GM23338 (cell line): ENCODE data around the gene TOR2A. TPM values are rescaled to one million over a fixed set of nuclear protein-coding genes. Genes with fewer than 3 reads are reported as not detected.

Experiments used
- ATAC-seq: fragments of 200-7000 bp; cut with Tn5 transposase; 3 replicates; pipeline ENCODE4 v1.9.1; 2020
- DNase-seq: peaks from one replicate; pipeline ENCODE4 v3.0.0-alpha.2; 2015; ENCODE audit warnings: low spot score
- H2AFZ ChIP-seq: fragments of 200-600 bp; sonication (generic); 2 replicates; pipeline ENCODE4 v1.8.0; 2016; ENCODE audit warnings: antibody characterized with exemption, mild to moderate bottlenecking, moderate library complexity
- H3F3A ChIP-seq: fragments of 200-600 bp; sonication (generic); replicated peaks from 2 replicates; pipeline ENCODE4 v1.8.0; 2017; ENCODE audit warnings: antibody characterized with exemption, mixed run types, low read depth
- H3K27ac ChIP-seq: fragments of 200-600 bp; sonication (generic); 2 replicates; pipeline ENCODE4 v1.6.1; 2016; ENCODE audit warnings: low read depth
- H3K27me3 ChIP-seq: fragments of 200-600 bp; sonication (generic); 2 replicates; pipeline ENCODE4 v1.8.0; 2016; ENCODE audit warnings: mild to moderate bottlenecking, mixed run types, moderate library complexity; ENCODE audit not compliant: insufficient read depth
- H3K36me3 ChIP-seq: fragments of 200-600 bp; sonication (generic); 2 replicates; pipeline ENCODE4 v1.8.0; 2016; ENCODE audit warnings: mild to moderate bottlenecking; ENCODE audit not compliant: insufficient read depth
- H3K4me1 ChIP-seq: fragments of 200-600 bp; sonication (generic); 2 replicates; pipeline ENCODE4 v1.8.0; 2016; ENCODE audit warnings: mild to moderate bottlenecking, moderate library complexity; ENCODE audit not compliant: insufficient read depth
- H3K4me2 ChIP-seq: fragments of 200-600 bp; sonication (generic); 2 replicates; pipeline ENCODE4 v1.7.1; 2017; ENCODE audit warnings: mixed run types
- H3K4me3 ChIP-seq: fragments of 200-600 bp; sonication (generic); 2 replicates; pipeline ENCODE4 v1.6.1; 2016; ENCODE audit warnings: mixed run types
- H3K79me2 ChIP-seq: fragments of 200-600 bp; sonication (generic); replicated peaks from 2 replicates; pipeline ENCODE4 v1.8.0; 2017; ENCODE audit warnings: mild to moderate bottlenecking; ENCODE audit not compliant: insufficient read depth
- H3K9me2 ChIP-seq: fragments of 200-600 bp; sonication (generic); 2 replicates; pipeline ENCODE4 v1.8.0; 2017; ENCODE audit not compliant: insufficient read depth
- H4K20me1 ChIP-seq: fragments of 200-600 bp; sonication (generic); replicated peaks from 2 replicates; pipeline ENCODE4 v1.8.0; 2017; ENCODE audit warnings: mild to moderate bottlenecking; ENCODE audit not compliant: insufficient read depth
- H3K27ac Mint-ChIP-seq: 2 replicates; pipeline ENCODE4 v1.8.0; 2020; ENCODE audit warnings: inconsistent platforms, mild to moderate bottlenecking, moderate library complexity, mixed read lengths
- H3K27me3 Mint-ChIP-seq: 3 replicates; pipeline ENCODE4 v1.8.0; 2022; ENCODE audit warnings: low read depth, mild to moderate bottlenecking, moderate library complexity, mixed read lengths, inconsistent platforms; ENCODE audit not compliant: insufficient read depth, poor library complexity
- H3K36me3 Mint-ChIP-seq: 3 replicates; pipeline ENCODE4 v1.8.0; 2021; ENCODE audit warnings: low read depth, mild to moderate bottlenecking, inconsistent platforms, moderate library complexity, mixed read lengths
- H3K4me1 Mint-ChIP-seq: 3 replicates; pipeline ENCODE4 v1.8.0; 2020; ENCODE audit warnings: mild to moderate bottlenecking, inconsistent platforms, mixed read lengths
- H3K4me3 Mint-ChIP-seq: 3 replicates; pipeline ENCODE4 v1.8.0; 2021; ENCODE audit warnings: moderate library complexity, mild to moderate bottlenecking, inconsistent platforms, mixed read lengths
- H3K9me3 Mint-ChIP-seq: 3 replicates; pipeline ENCODE4 v1.8.0; 2020; ENCODE audit warnings: moderate library complexity, mild to moderate bottlenecking, inconsistent platforms, mixed read lengths
- CREB1 ChIP-seq: fragments of 250-450 bp; sonication (Bioruptor Pico); IDR thresholded peaks from 2 replicates; pipeline ENCODE4 v1.5.0; 2020; ENCODE audit warnings: low read depth, mild to moderate bottlenecking, moderate library complexity
- EZH2phosphoT487 ChIP-seq: fragments of 200-600 bp; sonication (generic); IDR thresholded peaks from one replicate; pipeline ENCODE4 v1.8.1; 2018; ENCODE audit warnings: antibody characterized with exemption; ENCODE audit not compliant: unreplicated experiment
- JUNB ChIP-seq: IDR thresholded peaks from one replicate; pipeline ENCODE4 v1.6.1; 2016; ENCODE audit warnings: antibody characterized with exemption; ENCODE audit not compliant: unreplicated experiment
- NANOG ChIP-seq: IDR thresholded peaks from 2 replicates; pipeline ENCODE4 v1.6.1; 2016; ENCODE audit warnings: antibody characterized with exemption, borderline replicate concordance
- POLR2AphosphoS5 ChIP-seq: IDR thresholded peaks from 2 replicates; pipeline ENCODE4 v1.6.1; 2016; ENCODE audit warnings: antibody characterized with exemption, low read depth
- STAT1 ChIP-seq: IDR thresholded peaks from one replicate; pipeline ENCODE4 v1.6.1; 2016; ENCODE audit warnings: antibody characterized with exemption; ENCODE audit not compliant: unreplicated experiment
- ZNF331 ChIP-seq: fragments of 250-450 bp; sonication (Bioruptor Pico); IDR thresholded peaks from 2 replicates; pipeline ENCODE4 v1.5.0; 2020; ENCODE audit warnings: low read depth, mild to moderate bottlenecking, moderate library complexity
- polyA plus RNA-seq: library from polyadenylated mRNA; unstranded; fragments of >200 nt; fragmentation: Nextera tagmentation; extraction: Ambion mirVana; gene quantifications from 2 replicates; pipeline ENCODE4 v1.2.1, GENCODE V29; 2016
- total RNA-seq: library from RNA; depleted of rRNA; stranded (reverse); fragments of >200 nt; shearing (Covaris generic); gene quantifications from 2 replicates; pipeline ENCODE4 v1.2.3, GENCODE V29; 2014
- TF ChIP-seq, protein P1 (sequence below): IDR thresholded peaks from 2 replicates; pipeline ENCODE4 v1.6.1; 2016; ENCODE audit warnings: antibody characterized with exemption
- TF ChIP-seq, protein P2 (sequence below), 2 experiments: fragments of 200-600 bp in 1 of 2; sonication (generic) in 1 of 2; conservative IDR thresholded peaks; 2 replicates each; pipeline versions ENCODE4 v1.5.1 to v1.6.1; 2016 to 2017; ENCODE audit warnings: antibody characterized with exemption in 2 of 2, low read depth in 2 of 2, mild to moderate bottlenecking in 2 of 2, moderate library complexity in 1 of 2
- TF ChIP-seq, protein P3 (sequence below): IDR thresholded peaks from one replicate; pipeline ENCODE4 v1.6.1; 2018; ENCODE audit warnings: antibody characterized with exemption; ENCODE audit not compliant: unreplicated experiment
- TF ChIP-seq, protein P4 (sequence below): fragments of 250-450 bp; sonication (Bioruptor Pico); IDR thresholded peaks from 2 replicates; pipeline ENCODE4 v1.5.0; 2020; ENCODE audit warnings: mild to moderate bottlenecking, moderate library complexity

TOR2A gene
- total and polyA plus RNA-seq, 2 experiments from 2014 or later = 14.4 to 23.5 TPM

DNA sequence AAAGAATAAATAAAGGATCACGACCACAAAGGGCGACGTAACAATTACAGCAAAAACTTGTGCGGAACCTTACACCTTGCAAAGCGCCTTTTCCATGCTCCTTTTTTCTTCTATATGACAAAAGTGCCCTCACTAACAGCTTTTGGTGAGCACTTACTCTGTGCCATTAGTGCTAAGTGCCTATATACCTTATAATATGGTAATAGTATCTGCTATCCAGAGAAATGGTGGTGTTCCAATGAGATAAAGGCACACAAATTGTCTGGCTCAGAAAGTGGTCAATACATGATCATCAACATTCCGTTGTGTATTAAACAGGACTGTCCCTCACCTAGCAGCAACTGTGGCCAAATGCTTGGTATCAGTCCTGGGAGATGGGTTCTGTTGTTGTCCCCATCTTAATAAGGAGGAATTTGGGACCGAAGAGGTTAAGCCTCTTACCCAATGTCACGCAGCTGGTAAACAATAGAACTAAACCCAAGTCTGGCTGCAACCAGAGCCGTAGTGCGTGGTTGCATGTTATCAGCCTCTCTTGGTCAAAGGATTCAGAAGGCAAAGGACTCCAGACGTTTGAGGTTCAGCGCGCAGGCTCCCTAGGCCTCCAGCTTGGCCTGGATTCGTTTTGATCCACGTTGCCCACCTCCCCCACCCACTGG is 564 bp upstream of the TOR2A start (continued):
- TF ChIP-seq ZNF331 (CRISPR knock-in tag) = no peak
- TF ChIP-seq JUNB = no peak
- TF ChIP-seq CREB1 (CRISPR knock-in tag) = no peak
- TF ChIP-seq, protein P1, sequence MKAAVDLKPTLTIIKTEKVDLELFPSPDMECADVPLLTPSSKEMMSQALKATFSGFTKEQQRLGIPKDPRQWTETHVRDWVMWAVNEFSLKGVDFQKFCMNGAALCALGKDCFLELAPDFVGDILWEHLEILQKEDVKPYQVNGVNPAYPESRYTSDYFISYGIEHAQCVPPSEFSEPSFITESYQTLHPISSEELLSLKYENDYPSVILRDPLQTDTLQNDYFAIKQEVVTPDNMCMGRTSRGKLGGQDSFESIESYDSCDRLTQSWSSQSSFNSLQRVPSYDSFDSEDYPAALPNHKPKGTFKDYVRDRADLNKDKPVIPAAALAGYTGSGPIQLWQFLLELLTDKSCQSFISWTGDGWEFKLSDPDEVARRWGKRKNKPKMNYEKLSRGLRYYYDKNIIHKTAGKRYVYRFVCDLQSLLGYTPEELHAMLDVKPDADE = no peak
- TF ChIP-seq STAT1 = no peak

DNA sequence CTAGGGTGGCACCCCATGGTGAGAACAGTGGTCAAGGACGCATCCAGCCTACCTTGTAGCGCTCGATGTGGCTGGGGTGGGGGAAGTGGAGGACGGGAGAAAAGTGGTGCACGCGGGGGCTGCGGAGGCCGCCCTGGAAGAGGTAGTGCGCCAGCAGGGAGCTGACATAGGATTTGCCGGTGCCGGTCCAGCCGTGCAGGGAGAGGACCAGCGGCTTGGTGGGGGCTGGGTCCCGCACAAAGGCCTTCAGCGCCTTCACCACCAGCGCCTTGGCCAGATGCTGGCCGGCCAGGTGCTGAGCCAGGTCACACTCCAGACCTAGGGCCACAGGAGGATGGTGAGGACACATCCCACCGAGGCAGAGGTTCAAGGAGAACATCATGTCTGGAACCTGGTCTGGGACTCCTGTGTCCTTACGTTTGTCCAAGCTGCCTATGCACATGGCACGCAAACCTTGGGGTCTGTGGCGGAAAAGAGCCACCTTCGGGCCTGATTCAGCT is 797 bp downstream of the TOR2A start:
- H3K4me3 Mint-ChIP-seq = peak overlapping the region; percentile 81; the same call in 2 of the 3 replicates
- peaks cover 11% of the 10 kb centered on the region for H3K4me1 Mint-ChIP-seq
- ATAC-seq (peak; percentile 29), DNase-seq (no peak)
- Histone ChIP-seq H3K27ac (no peak overlapping the region), H3K36me3 (no peaks in the 10 kb centered on the region), H4K20me1 (no peaks in the 10 kb centered on the region), H3F3A (no peaks in the 10 kb centered on the region), H3K4me1 (peaks cover 9% of the 10 kb centered on the region; the same call in 1 of the 2 replicates), H3K79me2 (no peaks in the 10 kb centered on the region), H3K9me2 (no peaks in the 10 kb centered on the region), H3K4me2 (peak overlapping the region; percentile 91), H3K27me3 (no peaks in the 10 kb centered on the region), H3K4me3 (peak overlapping the region; percentile 91), H2AFZ (peak overlapping the region; percentile 95; the same call in 1 of the 2 replicates)
- H3K9me3 Mint-ChIP-seq = no peaks in the 10 kb centered on the region; the same call in 2 of the 3 replicates
- H3K27me3 Mint-ChIP-seq = peaks cover 15% of the 10 kb centered on the region
- H3K27ac Mint-ChIP-seq = no peak overlapping the region
- H3K36me3 Mint-ChIP-seq = no peaks in the 10 kb centered on the region
- TF ChIP-seq JUNB (no peak), ZNF331 (CRISPR knock-in tag) (no peak), CREB1 (CRISPR knock-in tag) (0 out of 2 replicates have a peak, but pooled peaks have one; percentile 10), EZH2phosphoT487 (no peak), POLR2AphosphoS5 (no peak), NANOG (no peak)
- TF ChIP-seq, protein P2, sequence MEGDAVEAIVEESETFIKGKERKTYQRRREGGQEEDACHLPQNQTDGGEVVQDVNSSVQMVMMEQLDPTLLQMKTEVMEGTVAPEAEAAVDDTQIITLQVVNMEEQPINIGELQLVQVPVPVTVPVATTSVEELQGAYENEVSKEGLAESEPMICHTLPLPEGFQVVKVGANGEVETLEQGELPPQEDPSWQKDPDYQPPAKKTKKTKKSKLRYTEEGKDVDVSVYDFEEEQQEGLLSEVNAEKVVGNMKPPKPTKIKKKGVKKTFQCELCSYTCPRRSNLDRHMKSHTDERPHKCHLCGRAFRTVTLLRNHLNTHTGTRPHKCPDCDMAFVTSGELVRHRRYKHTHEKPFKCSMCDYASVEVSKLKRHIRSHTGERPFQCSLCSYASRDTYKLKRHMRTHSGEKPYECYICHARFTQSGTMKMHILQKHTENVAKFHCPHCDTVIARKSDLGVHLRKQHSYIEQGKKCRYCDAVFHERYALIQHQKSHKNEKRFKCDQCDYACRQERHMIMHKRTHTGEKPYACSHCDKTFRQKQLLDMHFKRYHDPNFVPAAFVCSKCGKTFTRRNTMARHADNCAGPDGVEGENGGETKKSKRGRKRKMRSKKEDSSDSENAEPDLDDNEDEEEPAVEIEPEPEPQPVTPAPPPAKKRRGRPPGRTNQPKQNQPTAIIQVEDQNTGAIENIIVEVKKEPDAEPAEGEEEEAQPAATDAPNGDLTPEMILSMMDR (conservative IDR thresholded peaks at IDR 0.05; ENCODE audit: low read depth in 2 of 2) = peak in 1 of 2 experiments; percentile 98; a peak in 1 of 4 replicates
- TF ChIP-seq, protein P3, sequence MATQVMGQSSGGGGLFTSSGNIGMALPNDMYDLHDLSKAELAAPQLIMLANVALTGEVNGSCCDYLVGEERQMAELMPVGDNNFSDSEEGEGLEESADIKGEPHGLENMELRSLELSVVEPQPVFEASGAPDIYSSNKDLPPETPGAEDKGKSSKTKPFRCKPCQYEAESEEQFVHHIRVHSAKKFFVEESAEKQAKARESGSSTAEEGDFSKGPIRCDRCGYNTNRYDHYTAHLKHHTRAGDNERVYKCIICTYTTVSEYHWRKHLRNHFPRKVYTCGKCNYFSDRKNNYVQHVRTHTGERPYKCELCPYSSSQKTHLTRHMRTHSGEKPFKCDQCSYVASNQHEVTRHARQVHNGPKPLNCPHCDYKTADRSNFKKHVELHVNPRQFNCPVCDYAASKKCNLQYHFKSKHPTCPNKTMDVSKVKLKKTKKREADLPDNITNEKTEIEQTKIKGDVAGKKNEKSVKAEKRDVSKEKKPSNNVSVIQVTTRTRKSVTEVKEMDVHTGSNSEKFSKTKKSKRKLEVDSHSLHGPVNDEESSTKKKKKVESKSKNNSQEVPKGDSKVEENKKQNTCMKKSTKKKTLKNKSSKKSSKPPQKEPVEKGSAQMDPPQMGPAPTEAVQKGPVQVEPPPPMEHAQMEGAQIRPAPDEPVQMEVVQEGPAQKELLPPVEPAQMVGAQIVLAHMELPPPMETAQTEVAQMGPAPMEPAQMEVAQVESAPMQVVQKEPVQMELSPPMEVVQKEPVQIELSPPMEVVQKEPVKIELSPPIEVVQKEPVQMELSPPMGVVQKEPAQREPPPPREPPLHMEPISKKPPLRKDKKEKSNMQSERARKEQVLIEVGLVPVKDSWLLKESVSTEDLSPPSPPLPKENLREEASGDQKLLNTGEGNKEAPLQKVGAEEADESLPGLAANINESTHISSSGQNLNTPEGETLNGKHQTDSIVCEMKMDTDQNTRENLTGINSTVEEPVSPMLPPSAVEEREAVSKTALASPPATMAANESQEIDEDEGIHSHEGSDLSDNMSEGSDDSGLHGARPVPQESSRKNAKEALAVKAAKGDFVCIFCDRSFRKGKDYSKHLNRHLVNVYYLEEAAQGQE = no peak
- TF ChIP-seq, protein P4, sequence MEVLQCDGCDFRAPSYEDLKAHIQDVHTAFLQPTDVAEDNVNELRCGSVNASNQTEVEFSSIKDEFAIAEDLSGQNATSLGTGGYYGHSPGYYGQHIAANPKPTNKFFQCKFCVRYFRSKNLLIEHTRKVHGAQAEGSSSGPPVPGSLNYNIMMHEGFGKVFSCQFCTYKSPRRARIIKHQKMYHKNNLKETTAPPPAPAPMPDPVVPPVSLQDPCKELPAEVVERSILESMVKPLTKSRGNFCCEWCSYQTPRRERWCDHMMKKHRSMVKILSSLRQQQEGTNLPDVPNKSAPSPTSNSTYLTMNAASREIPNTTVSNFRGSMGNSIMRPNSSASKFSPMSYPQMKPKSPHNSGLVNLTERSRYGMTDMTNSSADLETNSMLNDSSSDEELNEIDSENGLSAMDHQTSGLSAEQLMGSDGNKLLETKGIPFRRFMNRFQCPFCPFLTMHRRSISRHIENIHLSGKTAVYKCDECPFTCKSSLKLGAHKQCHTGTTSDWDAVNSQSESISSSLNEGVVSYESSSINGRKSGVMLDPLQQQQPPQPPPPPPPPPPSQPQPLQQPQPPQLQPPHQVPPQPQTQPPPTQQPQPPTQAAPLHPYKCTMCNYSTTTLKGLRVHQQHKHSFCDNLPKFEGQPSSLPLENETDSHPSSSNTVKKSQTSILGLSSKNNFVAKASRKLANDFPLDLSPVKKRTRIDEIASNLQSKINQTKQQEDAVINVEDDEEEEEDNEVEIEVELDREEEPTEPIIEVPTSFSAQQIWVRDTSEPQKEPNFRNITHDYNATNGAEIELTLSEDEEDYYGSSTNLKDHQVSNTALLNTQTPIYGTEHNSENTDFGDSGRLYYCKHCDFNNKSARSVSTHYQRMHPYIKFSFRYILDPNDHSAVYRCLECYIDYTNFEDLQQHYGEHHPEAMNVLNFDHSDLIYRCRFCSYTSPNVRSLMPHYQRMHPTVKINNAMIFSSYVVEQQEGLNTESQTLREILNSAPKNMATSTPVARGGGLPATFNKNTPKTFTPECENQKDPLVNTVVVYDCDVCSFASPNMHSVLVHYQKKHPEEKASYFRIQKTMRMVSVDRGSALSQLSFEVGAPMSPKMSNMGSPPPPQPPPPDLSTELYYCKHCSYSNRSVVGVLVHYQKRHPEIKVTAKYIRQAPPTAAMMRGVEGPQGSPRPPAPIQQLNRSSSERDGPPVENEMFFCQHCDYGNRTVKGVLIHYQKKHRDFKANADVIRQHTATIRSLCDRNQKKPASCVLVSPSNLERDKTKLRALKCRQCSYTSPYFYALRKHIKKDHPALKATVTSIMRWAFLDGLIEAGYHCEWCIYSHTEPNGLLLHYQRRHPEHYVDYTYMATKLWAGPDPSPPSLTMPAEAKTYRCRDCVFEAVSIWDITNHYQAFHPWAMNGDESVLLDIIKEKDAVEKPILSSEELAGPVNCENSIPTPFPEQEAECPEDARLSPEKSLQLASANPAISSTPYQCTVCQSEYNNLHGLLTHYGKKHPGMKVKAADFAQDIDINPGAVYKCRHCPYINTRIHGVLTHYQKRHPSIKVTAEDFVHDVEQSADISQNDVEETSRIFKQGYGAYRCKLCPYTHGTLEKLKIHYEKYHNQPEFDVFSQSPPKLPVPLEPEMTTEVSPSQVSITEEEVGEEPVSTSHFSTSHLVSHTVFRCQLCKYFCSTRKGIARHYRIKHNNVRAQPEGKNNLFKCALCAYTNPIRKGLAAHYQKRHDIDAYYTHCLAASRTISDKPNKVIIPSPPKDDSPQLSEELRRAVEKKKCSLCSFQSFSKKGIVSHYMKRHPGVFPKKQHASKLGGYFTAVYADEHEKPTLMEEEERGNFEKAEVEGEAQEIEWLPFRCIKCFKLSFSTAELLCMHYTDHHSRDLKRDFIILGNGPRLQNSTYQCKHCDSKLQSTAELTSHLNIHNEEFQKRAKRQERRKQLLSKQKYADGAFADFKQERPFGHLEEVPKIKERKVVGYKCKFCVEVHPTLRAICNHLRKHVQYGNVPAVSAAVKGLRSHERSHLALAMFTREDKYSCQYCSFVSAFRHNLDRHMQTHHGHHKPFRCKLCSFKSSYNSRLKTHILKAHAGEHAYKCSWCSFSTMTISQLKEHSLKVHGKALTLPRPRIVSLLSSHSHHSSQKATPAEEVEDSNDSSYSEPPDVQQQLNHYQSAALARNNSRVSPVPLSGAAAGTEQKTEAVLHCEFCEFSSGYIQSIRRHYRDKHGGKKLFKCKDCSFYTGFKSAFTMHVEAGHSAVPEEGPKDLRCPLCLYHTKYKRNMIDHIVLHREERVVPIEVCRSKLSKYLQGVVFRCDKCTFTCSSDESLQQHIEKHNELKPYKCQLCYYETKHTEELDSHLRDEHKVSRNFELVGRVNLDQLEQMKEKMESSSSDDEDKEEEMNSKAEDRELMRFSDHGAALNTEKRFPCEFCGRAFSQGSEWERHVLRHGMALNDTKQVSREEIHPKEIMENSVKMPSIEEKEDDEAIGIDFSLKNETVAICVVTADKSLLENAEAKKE (CRISPR knock-in tag) = no peak
